Measurements from ENCODE around the gene FEM1B.
A peak's percentile ranks its signal among the peaks of the same experiment; 100 is the strongest.

FEM1B gene

DNA sequence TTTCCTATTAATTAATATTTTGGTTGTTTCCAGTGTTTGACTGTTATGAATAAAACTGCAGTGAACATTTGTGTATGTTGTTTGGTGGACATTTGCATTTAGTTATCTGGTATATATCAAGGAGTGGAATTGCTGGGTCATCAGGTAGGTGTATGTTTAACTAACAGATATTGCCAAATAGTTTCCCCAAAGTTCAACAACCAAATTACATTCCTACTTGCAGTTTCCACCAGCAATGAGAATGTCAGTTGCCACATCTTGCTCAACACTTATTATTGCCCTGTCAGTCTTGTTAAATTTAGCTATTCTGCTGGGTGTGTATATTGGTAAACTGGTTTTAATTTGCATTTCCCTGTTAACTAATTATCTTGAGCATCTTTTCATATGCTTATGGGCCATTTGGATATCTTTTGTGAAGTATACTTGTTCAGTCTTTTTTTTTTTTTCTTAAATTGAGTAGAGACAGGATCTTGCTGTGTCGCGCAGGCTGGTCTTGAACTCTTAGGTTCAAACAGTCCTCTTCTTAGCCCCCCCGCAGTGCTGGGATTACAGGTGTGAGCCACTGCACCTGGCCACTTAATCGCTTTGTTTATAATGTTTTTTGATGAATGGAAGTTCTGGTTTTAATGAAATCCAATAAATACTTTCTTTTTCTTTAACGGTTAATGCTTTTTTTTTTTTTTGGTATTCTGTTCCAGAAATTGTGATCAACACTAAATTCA, 7.9 kb downstream of the FEM1B start:
- DNase-seq (ENCODE audit: low read depth): no peak

DNA sequence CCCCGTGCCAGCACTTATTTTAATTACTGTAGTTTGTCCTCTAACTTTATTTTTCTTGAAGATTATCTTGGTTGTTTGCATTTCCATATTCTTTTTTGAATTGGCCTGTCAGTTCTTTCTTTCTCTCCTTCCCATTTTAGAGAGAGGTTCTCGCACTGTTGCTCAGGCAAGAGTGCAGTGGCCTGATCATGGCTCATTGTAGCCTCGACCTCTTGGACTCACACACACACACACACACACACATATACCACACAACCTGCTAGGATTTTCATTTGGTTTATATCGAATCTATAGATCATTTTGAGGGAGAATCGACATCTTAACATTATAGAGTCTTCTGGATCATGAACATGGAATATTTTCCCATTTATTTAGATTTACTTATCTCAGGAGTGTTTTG, 8.7 kb downstream of the FEM1B start:
- DNase-seq (ENCODE audit: low read depth): no peak

GRCh38 chr15:68289057-68289456, 11.5 kb downstream of the FEM1B start:
- DNase-seq (ENCODE audit: low read depth): no peak

GRCh38 chr15:68289621-68290352, 12.2 kb downstream of the FEM1B start:
- no peak for DNase-seq (ENCODE audit: low read depth)

- no peak for DNase-seq (ENCODE audit: low read depth)
These were observed 13.2 kb downstream of the FEM1B start for GRCh38 chr15:68290715-68291114.

- no peak for DNase-seq (ENCODE audit: low read depth)
These were observed 14.7 kb downstream of the FEM1B start for GRCh38 chr15:68292157-68292781.

DNA sequence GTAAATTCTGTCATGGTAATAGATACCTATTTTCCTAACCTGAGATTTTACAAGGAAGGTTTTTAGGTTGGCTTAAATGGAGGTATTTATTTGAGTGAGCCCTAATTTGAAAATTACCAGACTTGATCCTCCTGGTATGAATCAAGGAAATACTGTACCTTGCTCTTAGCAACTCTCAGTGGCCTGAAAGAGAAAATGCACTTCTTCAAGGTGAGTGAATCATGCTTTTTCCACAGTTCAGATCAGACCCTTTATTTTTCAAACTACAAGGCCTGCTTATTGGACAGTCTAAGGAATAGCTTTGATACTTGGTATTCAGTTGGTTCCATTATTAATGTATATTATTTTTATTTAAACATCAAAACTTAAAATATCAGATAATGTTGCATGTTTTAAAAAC, 15.4 kb downstream of the FEM1B start:
- DNase-seq (ENCODE audit: low read depth): no peak

DNA sequence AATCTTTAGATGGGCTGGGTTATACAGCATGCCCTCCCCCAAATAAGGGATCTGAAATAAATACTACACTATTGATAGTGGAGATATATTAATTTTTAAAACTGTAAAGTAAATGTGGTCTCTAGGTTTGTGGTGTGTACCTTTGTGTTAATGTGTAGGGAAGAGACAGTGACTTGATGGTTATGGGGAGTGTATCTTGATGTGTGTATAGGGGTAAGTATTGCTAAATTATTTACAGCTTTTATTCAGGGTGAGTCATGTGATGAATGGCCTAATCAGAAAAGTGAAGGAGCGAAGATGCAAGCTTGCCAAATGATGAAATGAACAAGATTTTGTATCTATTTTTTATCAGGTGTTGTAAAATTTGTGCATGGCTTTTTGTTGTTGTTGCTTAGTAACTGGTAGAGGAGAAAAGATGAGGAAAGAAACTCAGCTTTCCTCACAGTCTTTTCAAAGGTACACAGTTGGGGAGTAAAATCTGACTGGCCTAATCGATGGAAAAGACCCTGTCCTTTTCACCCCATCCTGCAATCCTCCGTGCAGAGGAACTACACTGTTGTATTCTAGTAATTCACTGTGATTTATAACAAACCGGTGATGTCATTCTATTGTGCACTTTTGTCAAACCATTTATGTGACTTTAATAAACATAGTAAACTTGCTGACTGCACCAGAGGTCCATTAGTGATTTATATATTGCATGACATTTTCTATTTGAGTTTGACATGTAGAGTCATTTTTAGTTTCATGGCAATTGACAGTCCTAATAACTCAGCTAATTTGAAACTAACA, 17.7 kb downstream of the FEM1B start:
- DNase-seq (ENCODE audit: low read depth): no peak

- DNase-seq (ENCODE audit: low read depth): no peak
These were observed 20.8 kb downstream of the FEM1B start for GRCh38 chr15:68298336-68298735.

DNA sequence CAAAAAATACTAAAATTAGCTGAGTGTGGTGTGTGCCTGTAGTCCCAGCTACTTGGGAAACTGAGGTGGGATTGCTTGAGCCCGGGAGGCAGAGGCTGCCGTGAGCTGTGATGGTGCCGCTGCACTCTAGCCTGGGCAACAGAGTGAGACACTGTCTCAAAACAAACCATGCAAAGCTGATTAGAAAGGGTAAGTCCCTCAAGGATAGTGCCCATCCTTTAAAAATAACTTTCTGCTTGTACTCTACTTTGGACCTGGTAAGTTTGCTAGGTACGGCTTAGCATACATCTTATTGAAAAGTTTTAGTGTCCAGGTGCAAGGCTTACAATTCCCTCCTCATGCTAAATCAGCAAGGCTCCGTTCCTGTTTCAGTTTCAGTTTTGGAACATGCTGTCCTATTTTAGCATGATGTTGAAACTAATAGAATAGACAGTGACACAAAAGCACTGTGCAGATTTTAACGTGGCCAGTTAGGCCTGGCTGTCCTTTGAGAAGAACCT, 21.4 kb downstream of the FEM1B start:
- peak; percentile 21 for DNase-seq (ENCODE audit: low read depth)

GRCh38 chr15:68299436-68299835, 21.9 kb downstream of the FEM1B start:
- no peak for DNase-seq (ENCODE audit: low read depth)

DNA sequence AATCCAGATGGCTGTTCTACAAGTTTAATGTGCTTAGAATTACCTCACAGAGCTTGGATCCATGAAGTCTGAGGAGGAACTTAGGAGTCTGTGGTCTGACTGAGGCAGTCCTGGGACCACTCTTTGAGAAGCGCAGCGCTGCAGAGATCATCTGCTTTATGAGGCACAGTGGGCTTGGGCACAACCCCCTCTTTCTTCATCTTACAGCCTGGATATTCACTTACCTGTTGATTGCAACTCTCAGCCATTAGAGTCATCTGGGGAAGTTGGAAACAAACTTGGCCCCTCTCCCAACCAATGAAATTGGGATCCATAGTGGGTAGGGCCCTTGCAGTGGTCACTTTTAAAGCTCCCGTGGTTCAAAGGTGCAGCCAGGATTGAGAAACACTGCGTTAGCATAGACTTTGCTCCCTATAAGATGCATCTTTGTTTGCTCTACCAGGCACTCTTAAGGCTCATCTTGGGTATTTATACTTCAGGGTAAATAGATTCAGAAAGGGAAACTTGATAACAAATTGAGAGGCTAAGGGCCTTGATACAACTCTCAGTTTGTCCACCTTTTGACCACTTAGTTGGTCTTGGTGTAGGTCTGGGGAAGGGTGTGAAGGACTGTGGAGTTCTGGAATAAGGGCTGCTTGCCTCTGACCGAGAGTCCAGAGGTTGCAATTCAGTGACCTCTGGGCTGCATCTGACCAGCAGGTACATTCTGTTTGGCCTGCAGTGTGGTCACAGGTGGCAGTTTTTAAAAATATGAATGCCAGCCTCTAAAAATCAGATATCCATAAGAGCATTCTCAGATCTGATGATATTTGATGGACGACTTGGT, 22.8 kb downstream of the FEM1B start:
- DNase-seq (ENCODE audit: low read depth): no peak

GRCh38 chr15:68301301-68301700, 23.8 kb downstream of the FEM1B start:
- no peak for DNase-seq (ENCODE audit: low read depth)

DNA sequence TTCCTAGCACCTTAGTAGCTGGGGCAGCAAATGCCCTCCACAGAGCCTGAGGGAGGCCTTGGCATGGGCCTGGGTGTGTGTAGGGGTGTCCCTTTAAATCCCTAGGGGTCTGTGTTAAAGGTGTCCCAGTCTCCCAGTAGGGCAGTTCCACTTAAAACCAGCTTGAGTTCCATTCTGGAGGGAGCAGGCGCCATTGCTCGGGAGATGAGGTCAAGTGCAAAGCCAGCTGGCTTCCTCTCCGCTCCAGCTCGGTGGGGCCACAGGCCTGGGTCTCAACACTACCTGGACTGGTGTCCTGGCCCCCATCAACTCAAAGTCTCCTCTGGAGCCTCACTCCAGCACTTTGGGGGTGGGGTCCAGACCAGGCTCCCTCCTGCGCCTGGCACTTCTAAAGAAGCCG, 25.2 kb downstream of the FEM1B start:
- no peak for DNase-seq (ENCODE audit: low read depth)

DNA sequence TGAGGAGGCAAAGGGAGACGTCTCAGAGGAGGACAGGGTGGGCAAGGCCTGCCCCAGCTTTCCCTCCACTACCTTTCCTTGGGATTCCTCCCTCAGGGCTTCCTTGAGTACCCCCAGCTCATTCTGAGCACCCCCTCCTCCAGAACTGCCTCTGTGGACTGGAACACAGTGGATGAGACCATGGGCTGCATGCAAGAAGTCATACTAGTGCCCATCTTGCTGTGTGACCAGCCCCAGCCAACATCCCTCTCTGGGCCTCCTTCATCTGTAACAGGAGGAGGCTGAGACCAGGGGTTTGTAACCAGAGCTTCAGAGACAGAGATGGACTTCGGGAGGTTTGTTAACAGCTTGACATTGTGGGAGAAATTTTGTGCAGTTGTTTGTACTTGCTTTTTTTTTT, 25.6 kb downstream of the FEM1B start:
- DNase-seq (ENCODE audit: low read depth): no peak

DNA sequence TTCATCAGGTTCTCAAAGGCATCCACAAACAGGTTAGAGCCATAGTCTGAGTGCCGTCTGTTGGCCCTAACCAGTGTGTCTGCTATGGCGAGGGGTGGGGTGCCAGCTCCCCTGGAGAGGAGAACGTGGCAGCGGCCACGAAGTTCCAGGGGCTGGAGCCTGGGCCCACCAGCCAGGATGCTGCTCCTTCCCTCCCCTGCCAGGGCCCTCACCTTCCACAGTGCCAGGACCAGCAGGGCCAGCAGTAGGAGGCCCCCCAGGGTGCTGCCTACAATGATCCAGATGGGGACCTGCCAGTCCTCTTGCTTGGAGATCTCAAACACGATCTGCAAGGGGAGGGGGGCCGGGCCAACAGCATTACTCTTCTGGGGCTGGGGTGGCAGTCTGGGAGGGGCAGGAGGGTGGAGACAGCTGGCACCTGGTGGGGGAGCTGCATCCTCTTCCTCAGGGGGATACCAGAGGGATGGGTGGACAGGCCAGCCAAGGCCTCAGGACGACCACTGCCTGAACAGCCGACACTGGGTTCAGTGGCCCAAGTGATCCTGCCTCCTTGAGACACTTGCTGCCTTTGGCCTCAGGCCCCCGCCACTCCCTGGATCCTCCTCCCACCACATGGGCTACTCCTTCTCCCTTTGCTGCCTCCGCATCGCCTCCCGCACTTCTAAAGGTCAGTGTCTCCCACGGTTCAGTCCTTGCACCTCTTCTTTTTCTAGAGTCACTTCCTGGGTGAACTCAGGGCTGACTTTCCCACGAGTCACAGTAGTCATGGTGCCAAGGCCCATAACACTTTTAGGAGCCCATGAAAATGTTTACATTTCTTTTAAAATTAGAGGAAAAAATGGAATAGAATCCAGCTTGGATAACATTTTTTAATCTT, 26.3 kb downstream of the FEM1B start:
- DNase-seq (ENCODE audit: low read depth): peak; percentile 31

DNA sequence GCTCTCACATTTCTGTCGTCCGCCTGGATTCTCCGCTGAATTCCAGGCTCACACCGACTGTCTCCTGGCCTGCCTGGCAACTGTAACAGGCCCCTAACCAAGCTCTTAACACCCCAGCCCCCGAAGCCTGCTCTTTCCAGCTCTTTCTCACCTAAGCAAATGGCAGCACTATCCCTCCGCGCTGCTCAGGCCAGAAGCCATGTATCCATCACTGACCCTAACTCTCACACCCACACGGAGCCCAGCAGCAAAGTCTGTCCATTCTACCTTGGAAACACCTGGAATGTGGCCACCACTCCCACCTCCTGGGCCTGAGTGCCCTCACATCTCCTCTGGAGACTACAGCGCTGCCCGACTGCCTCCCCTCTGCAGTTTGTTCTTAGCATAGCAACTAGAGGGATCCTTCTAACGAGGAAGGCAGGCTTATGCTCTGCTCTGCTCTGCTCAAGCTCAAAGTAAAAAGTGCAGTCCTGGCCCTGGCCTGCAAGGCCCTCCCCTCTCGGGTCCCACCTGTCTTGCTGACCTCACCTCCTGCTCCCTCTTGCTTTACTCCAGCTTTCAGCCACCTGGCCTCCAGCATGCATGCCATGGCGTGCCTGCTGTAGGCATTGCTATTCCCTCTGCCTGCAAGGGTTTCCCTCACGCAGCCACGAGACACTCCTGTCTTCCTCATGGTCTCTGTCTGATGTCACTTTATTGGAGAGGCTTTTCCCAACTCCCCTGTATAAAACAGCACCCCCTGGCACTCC, 27.2 kb downstream of the FEM1B start:
- DNase-seq (ENCODE audit: low read depth): no peak

GRCh38 chr15:68305420-68305871, 27.9 kb downstream of the FEM1B start:
- no peak for DNase-seq (ENCODE audit: low read depth)

GRCh38 chr15:68307131-68307928, 29.8 kb downstream of the FEM1B start:
- DNase-seq (ENCODE audit: low read depth): no peak
